Measurements from ENCODE around the gene EXOC4.
A peak's percentile ranks its signal among the peaks of the same experiment; 100 is the strongest.

The EXOC4 gene

DNA sequence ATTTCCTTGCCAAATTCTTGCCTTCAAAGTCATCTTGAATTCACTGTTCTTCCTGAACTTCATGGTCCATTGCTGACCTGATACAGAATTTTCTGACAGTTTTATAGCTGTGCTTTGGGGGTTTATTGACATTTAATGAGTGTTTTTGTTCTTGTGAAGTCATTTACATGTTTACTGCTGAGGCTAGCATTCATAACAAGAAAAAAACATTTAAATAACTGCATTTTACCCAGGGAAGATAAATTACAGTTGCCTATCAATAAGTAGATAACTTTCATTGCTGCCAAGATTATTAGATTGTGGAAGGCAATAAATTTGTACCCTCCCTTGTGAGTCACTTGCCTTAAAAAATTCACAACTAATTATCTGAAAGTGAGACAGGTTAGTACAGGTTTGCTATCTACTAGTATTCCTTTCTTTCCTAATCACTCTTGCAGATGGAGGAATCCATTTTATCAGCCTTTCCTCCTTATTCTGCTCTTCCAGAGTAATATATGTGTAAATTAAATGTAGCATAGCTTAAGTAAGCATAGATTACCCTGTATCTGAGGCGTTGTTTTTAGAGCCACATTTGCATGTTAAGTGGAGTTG, 178.4 kb downstream of the EXOC4 start:
- no peak for DNase-seq

DNA sequence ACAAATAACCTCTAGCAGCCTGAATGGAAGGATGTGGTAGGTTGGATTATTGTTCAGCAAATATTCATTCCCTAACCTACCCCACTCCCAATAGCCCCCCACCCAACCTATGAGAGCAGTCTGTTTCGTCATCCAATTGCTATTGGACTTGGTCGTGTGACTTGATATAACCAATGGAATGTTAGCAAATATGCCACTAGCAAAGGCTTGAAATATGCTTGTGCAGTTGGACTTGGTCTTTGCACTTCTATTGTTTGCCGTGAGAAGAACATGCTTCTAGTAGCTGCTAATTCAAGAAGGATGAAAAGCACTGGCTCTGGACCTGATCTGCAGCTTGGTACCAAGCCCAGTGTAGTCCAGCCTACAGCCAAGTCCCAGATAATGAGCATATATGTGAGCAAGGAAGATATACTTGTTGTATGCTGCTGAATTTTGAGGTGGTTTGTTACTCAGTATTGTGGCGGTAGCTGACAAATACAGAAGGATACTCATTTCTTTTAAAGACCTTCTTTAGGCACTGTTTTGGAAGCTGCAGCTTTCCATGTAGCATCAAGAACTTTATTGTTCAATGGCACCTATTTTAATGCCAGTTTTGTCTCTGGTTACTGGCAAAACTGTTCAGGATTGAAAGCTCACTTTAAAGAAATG, 180.4 kb downstream of the EXOC4 start:
- no peak for DNase-seq

DNA sequence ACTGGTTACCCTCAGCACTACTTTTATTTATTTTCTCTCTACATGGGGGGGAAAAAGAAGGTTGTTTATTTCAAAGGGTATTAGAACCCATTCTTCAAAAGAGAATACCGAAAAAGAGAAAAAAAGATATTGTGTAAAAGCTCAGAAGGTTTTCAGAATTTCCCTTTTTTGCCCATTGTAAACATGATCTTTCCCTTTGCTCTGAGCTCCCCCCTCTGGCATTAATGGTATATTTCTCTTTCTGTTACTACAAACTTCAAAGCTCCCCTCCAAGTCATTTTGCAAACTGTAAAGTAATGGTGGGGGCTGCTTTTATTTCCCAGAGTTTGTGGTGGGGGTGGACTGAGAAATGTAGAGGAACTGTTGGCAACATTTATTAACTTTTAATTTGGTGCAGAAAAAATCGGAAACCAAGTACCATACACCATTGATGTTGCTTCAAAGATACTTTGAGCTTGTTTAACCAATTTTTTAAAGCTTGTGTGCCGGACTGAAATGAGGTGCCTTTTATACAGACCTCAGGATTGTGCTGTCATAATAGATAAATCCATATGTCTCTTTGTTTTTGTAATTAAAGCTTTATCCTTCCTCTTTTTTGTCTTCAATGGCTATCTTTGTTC, 181.5 kb downstream of the EXOC4 start:
- DNase-seq = peak; percentile 40

DNA sequence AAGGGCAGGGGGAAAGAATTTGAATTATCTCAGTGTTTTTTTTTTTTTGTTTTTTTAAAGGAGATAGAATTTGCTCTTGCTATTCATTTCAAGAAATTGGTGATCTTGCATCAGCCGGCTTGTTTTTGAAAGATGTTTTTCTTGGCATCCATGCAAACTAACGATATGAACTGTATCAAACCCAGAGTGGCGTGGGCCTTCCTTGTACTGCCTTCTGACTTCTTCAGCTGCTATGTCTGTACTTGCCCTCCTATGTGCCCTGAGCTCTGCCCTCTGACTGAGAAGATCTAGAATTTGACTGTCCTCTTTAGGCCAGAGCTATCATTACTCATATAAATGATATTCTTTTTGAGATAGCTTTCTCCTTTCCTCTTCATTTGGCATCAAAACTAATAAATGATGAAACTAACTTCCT, 183.1 kb downstream of the EXOC4 start:
- peak; percentile 54 for DNase-seq

DNA sequence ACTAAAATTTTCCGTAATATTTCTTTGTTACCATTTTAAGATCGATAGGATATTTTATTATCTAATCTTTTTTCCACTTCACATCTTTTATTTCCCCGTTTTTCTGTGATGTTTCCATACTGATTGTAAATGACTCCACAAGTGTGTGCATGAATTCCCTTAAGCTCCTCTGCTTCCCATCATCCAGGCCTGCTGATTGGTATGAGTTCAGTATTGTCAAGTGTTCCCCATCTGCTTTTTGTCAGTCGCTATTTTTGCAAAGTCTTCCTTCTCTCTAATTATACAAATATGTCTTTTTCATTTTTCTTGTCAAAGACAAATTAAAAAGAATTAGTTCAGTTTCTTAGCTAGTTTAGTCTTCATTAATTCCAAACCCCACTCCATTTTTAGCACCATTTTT, 184.7 kb downstream of the EXOC4 start:
- DNase-seq = no peak

DNA sequence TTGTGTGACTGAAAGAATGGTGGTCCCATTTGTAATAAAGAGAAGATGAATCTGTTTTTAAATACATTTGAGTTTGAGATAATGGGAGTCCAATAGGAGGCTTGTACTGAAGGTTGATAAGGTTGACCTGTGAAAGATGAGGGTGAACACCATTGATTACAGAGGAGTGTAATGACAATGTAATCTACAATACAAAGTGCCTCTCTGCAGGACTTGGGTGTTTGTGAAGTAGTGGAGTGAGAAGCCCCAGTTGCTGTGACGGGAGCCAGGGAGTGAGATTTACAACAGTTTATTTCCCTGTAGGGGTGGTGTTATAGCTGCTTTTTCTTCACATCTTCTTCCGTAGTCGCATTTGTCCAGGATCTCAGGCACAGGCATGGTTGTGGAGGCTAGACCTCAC, 189.9 kb downstream of the EXOC4 start:
- no peak for DNase-seq

DNA sequence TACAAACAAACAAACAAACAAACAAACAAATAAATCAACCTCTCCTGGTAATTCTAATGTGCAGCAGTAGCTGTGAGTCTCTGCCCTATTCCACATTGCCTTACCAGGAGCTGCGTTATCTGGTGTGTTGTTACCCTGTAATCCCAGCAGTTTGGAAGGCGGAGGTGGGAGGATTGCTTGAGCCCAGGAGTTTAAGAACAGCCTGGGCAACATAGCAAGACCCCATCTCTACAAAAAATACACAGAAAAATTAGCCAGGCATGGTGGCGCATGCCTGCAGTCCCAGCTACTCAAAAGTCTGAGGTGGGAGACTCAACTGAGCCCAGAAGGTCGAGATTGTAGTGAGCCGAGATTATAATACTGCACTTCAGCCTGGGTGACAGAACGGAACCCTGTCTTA, 192.7 kb downstream of the EXOC4 start:
- no peak for DNase-seq

DNA sequence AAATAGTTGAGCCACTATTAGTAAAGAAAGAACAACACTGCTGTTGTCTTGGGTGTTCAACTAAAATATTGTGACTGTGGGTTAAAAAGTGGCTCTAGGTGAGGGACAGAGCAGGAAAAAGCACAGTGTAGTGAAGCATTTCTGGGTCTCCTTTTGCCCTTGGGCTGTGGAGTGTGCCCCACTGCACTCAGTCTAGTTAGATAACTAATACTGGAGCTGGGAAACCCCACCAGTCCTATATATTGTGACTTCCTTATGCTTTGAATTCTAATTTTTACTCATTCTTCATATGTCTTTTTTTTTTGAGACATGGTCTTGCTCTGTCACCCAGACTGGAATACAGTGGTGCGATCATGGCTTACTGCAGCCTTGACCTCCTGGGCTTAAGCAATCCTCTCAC, 195.1 kb downstream of the EXOC4 start:
- no peak for DNase-seq

DNA sequence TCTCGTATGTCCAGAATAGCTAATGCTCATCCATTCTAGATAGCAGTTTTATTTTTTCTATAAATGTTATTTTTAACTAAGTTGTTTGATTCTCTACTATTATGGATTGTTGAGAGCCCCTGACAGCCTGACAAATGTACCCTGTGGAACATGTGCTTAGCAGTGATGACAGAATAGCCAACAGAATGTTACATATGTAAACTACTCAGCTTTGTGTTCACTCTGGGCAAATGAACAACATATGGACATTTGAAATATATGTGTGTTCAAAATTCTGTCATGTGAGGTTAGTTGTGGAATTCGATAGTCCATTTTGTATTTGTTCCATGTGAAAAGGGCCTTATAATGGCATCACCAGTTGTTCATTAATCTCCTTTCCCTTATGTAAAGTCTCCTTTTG, 199.7 kb downstream of the EXOC4 start:
- DNase-seq = no peak

DNA sequence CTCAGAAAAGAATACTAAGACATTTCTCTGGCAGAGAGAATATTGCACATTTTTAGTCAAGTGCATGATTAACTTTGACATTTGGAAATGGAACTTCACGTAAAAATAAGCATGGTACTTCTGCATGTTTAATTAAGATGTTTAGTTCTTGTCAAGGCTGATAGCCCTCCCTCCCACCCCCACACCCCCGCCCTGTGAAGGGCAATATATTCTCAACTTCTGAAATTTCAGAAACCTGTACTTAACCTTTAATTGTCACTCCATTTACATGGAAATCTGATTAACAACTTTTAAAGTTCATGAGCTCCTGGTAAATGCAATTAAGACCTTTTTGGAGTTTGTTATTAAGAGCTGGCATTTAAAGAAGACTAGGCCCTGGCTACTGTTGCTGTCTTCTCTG, 205.8 kb downstream of the EXOC4 start:
- DNase-seq = no peak

DNA sequence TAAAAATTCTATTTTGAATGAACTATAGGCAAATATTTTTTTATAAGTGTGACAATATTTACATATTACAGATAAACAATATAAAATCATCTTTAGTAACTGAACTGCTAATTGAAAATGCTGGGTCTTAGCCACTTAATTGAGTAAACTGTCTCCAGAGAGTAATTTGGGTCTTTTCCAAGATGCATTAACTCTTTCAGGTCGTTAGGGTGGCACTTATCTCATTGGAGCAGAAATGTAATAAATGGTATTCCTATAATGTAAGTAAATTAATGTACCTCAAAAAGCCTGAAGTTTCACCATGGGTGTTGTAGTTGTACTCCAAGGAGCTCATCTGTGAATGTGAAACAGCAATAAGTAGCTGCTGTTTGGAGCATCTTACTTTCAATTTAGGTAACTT, 208.5 kb downstream of the EXOC4 start:
- no peak for DNase-seq

DNA sequence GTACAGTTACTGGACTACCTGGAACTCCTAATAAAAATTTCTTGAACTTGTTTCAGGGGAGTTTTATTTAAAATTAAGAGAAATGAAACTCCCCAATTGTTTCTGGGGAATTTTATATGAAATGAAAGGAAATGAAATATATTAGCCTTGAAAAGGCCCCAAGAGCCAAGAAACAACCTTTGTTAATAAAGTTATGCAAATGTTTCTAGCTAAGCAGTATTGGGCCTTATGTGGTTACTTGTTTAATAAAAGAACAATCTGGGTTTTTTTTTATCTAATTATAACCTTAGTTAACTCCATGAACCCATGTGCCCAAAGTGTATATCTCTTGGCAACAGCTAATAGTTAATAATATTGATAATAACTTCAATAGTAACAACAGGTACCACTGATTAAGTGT, 222.8 kb downstream of the EXOC4 start:
- DNase-seq = no peak

DNA sequence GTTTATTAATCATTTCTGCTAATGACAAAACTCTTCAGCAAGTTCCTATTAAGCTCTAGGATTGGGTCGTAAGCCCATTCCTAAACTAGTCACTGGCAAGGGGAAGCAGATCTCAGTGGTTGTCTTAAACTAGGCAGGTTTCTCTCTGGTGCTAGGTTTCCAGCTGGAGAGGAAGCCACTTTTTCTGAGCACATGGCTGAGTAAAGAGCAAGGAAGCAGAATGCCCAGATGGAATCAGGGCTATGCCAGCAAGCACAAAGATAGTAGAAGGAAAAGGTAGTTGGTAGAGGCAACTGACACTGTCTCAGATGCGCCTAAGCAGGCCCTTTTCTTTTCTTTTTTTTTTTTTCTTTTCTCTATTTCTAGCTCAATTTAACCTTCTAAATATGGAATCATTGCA, 224.9 kb downstream of the EXOC4 start:
- DNase-seq = no peak

DNA sequence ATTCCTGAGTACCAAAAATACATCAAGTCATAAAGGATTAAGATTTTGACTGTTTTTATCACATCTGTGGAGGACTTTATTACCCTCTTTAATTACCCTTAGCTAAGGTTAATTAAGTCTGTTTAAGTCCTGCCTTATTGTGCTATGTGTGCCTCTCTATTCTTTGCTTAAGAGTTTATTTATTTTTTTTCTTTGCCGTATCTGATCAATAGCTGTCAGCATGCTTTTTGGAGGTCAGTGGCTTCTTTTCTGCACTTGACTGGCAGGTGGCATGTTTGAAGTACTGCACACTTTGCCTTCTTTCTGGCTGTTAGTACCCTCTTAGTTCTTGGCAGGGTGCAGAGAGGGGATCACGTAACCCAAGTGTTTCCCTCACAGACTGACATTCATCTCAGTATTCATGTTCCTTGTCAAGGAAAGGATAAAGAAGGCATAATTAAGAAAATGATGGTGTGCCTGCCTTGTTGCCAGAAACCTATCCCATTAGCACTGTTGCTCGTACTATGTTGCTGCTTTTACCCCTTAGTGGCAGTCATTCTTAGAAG, 225.8 kb downstream of the EXOC4 start:
- DNase-seq = no peak

DNA sequence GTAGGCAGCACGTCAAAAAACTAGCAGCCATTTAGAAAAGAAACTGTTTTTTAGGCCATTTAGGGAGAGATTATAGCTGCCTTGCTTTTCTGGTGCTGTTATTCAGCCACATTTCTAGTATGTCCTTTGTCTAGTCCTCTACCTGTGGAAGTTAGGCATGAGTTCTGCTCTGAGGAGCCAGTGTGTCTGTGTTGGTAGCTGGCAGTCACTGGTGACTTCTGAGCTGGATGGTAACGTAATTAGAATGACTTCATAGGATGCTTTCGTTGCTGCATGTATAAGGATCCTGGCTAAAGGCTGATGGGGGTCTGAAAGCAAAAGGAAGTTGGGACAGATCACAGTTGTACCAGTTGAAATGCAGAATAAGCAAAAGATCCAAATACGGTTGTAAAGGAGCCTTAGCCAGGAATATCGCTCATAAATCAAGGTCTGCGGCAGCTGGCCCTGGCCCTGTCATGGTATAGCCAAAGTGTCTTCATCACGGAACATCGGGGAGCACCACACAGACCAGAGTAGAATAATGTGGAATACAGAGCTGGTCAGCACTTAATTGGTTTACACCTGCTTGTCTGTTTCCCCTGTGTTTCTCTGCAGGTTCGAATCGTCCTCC, 226.7 kb downstream of the EXOC4 start:
- no peak for DNase-seq

DNA sequence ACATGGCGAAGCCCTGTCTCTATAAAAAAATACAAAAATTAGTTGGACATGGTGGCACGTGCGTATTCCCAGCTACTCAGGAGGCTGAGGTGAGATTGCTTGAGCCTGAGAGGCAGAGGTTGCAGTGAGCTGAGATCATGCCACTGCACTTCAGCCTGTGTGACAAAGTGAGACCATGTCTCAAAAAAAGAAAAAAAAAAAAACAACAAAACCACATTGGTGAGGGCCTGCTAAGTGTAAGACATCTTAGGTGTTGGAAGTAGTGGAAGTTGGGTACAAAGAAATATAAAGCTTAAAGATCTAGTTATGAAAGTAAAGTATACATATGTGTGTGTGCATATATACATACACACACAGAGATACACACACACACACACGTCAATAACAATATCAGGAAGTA, 228.0 kb downstream of the EXOC4 start:
- no peak for DNase-seq

DNA sequence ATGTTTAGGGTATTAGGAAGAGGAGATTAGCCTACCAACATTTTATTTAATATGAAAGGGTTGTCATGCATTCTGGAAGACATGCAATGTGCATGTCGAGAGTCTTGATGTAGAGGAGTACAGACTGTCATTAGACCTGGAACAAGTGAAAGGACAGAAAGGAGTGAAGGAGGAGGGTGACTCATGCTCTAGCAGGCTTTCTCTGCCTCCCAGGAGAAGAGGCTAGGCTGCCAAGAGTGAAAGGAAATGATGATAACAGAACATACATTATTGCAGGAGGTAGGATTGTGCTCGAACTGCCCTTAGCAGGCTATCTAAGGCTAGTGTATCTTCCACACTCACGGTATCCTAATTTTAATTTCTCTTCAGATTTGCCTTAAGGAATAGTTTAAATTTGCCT, 228.8 kb downstream of the EXOC4 start:
- peak; percentile 4 for DNase-seq

DNA sequence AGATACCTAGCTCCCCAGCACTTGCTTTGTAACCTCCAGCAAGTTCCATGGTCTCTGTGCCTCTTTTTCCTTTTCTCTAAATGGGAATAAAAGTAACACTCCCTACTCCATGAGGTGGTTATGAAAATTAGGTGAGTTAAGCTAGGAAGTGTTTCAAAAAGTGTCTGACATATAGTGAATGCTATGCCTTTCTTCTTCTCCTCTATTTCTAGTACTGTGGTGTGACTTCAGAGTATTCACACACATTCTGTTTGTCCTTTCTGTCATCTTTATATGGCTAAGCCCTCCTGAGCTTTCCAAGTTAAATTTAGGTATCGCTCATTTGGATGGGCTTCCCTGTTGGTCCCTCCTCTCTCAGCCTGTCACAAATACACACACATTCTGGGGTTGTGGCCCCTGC, 229.7 kb downstream of the EXOC4 start:
- no peak for DNase-seq

DNA sequence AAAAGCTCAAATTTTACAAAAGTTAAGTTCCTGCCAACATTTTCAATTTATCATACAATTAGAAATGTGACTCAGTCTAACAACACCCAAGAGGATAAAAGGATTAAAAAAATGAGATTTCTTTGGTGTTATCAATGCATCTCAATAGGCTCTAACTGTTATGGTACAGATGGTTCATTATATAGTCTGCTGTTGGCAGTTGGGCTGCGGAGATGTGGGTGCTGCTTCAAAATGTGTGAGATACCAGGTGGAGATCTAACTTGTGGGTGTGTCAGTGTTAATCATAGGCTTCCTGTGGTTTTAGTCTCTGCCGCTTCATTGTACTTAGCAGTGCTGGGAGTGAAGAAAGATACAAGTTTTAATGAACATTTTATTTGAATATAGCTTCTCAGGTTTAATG, 231.2 kb downstream of the EXOC4 start:
- no peak for DNase-seq

DNA sequence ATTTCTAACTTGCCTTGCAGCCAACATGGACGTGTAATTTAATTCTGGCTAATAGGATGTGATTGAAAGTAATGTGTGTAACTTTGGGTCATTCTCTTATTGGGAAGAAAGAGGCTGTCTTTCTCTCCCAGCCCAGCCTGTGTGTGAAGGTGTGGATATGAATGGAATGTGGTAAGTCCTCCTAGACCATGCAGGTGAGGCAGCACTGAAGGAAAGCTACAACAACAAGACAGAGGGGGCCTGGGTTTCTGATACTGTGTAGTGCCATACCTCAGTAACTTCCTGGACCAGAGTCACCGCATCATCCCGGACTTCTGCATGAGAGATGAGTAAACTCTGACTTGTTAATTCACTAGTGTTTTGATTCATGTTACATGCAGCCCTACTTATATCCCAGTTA, 237.0 kb downstream of the EXOC4 start:
- no peak for DNase-seq

DNA sequence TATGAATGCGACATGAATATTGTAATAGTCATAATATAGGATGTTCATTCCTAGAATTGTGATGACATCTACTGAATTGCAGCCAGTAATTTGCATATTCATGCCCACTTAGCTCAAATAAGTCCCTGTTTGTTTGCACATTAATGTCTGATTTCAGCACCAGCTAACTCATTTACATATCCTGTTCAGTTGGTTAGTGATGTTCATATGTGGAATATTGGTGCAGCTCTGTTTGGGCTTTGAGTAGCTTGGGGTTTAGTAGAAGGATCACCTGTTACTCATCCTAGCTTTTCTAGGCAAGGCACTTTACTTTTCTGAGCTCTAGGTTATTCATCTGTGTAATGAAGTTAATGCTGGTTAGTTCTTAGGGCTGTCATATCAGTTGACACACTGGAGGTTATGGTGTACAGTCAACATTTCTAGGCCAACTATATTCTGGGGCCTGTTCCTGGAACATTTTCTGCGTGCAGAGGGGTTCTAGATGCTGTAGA, 238.4 kb downstream of the EXOC4 start:
- DNase-seq = no peak

DNA sequence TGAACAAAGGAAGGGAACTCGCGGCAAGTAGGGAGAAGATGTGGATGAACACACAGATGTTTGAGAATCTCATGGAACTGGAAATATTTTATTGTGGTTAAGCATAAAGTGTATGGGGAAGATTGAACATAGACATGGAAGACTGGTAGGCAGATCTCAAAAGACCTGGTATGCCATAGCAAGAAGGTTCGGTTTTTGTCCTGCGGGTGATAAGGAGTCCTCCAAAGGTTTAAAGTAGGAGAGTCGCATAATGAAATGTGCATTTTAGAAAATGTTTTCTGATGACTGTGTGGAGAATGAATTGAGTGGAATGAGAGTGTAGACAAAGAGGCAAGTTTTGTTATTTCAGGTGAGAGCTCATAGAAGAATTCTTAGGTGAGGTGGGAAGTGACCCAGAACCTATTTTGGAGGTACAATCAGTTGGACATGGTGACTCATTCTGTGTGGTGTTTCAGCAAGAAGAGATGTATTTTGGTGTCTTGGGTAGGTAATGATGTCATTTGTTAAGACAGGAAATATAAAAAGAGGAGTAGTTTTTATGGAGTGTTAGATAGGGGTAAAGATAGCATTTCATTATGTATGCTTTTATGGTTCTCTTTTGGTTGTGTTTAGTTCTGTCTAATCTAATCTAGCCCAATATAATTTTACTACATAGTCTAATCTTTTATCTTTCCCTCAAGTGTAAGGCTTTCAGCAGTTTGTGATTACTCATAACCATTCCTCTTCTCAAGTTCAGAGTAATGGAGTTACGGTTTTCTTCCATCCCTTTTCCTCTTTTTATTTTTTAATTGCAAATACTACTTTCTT, 239.2 kb downstream of the EXOC4 start:
- no peak for DNase-seq

DNA sequence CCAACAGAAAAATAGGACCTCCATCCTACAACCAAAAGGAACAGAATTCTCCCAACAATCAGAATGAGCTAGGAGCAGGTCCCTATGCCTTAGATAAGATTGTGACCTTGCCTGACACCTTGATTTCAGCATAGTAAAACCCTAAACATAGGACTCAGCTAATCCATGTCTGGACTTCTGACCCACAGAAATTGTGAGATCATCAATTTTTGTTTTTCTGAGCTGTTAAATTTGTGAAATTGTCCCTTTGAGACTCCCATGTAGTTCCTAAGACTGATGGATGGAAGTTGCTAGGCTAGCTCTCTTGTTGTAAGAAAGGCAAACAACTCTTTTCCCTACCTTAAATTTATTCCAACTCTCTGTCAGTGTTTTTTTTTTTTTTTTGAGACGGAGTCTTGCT, 244.2 kb downstream of the EXOC4 start:
- DNase-seq = no peak

All from amniotic stem cell (primary cell).